HCT116 (cell line): ENCODE results near the gene LRSAM1. TPM values are rescaled to one million over a fixed set of nuclear protein-coding genes. Genes with fewer than 3 reads are reported as not detected.

Experiments used
- ATAC-seq: fragments of 200-7000 bp; cut with Tn5 transposase; 2 replicates; pipeline ENCODE4 v1.9.1; 2020; ENCODE audit warnings: mild to moderate bottlenecking, moderate library complexity
- BruUV-seq: library from RNA; stranded (reverse); fragments of 400-500 nt; replicated peaks from 2 replicates; lab custom pipeline; 2021; lab: Mats Ljungman, UMichigan
- CTCF ChIA-PET: fragments of 300-600 bp; sonication (Branson Sonifier 250); formaldehyde crosslinking; loops from one replicate; lab custom pipeline; 2021; ENCODE audit warnings: antibody characterized with exemption; lab: Charles Lee
- POLR2A ChIA-PET: fragments of 300-600, 350-600 bp; sonication (Branson Sonifier 250); formaldehyde crosslinking; loops from one replicate; lab custom pipeline; 2021; ENCODE audit warnings: antibody characterized with exemption; lab: Charles Lee
- RAD21 ChIA-PET, 2 experiments: fragments of 300-600 bp; sonication (Branson Sonifier 250); formaldehyde crosslinking; loops; one replicate each; lab custom pipeline; 2023; ENCODE audit warnings: low total read pairs in 2 of 2; ENCODE audit not compliant: uncharacterized antibody in 2 of 2, unreplicated experiment in 2 of 2, low non-redundant PET in 1 of 2; lab: Charles Lee
- DNase-seq: peaks from one replicate; pipeline ENCODE4 v3.0.0-alpha.2; 2010; ENCODE audit warnings: low read depth, low spot score
- H2AFZ ChIP-seq: fragments of 200-600 bp; shearing (Covaris generic), sonication (generic); 2 replicates; pipeline ENCODE4 v1.6.1; 2017; ENCODE audit warnings: low read depth, mixed run types, mixed read lengths, antibody characterized with exemption, low read length; ENCODE audit not compliant: poor library complexity, severe bottlenecking
- H3K27ac ChIP-seq: 2 replicates; pipeline ENCODE4 v1.5.1; 2012; ENCODE audit warnings: low read depth, low read length
- H3K27me3 ChIP-seq: fragments of 200-600 bp; sonication (generic); 2 replicates; pipeline ENCODE4 v1.6.1; 2016; ENCODE audit warnings: mixed run types, low read length, mixed read lengths; ENCODE audit not compliant: insufficient read depth
- H3K36me3 ChIP-seq, 2 experiments: fragments of 200-500 bp in 1 of 2; fragments of 200-600 bp in 1 of 2; sonication (Bioruptor generic) in 1 of 2; sonication (generic) in 1 of 2; 2 replicates each; pipeline versions ENCODE4 v1.5.1 to v1.6.1; 2014 to 2016; ENCODE audit warnings: low read length in 2 of 2, inconsistent platforms in 1 of 2, mixed read lengths in 1 of 2, mixed run types in 1 of 2; ENCODE audit not compliant: insufficient read depth in 2 of 2, control insufficient read depth in 1 of 2
- H3K4me1 ChIP-seq, 2 experiments: fragments of 200-600 bp in 1 of 2; sonication (generic) in 1 of 2; 2 replicates each; pipeline versions ENCODE4 v1.5.1 to v1.6.1; 2012 to 2017; ENCODE audit warnings: low read length in 2 of 2, inconsistent platforms in 1 of 2, mild to moderate bottlenecking in 1 of 2, mixed read lengths in 1 of 2, mixed run types in 1 of 2, moderate library complexity in 1 of 2; ENCODE audit not compliant: insufficient read depth in 2 of 2, control insufficient read depth in 1 of 2
- H3K4me2 ChIP-seq: fragments of 200-600 bp; sonication (generic); 2 replicates; pipeline ENCODE4 v1.6.1; 2017; ENCODE audit warnings: mixed run types, low read length, mixed read lengths
- H3K4me3 ChIP-seq, 2 experiments: fragments of 200-600 bp in 1 of 2; sonication (generic) in 1 of 2; replicated peaks in 1 of 2; 2 replicates each; pipeline ENCODE4 v1.5.1; 2011 to 2016; ENCODE audit warnings: low read length in 2 of 2, control low read depth in 1 of 2, low read depth in 1 of 2, mild to moderate bottlenecking in 1 of 2, mixed read lengths in 1 of 2, mixed run types in 1 of 2
- H3K79me2 ChIP-seq: fragments of 200-600 bp; sonication (generic); 2 replicates; pipeline ENCODE4 v1.6.1; 2017; ENCODE audit warnings: mild to moderate bottlenecking, mixed run types, low read length, moderate library complexity, mixed read lengths; ENCODE audit not compliant: insufficient read depth
- H3K9ac ChIP-seq: fragments of 200-600 bp; sonication (generic); 2 replicates; pipeline ENCODE4 v1.6.1; 2016; ENCODE audit warnings: low read length, mixed read lengths
- H3K9me2 ChIP-seq: fragments of 200-600 bp; sonication (generic), shearing (Covaris generic); 2 replicates; pipeline ENCODE4 v1.6.1; 2017; ENCODE audit warnings: mixed run types, mild to moderate bottlenecking, moderate library complexity; ENCODE audit not compliant: insufficient read depth
- H3K9me3 ChIP-seq, 2 experiments: fragments of 200-500 bp in 1 of 2; fragments of 200-600 bp in 1 of 2; sonication (Bioruptor generic) in 1 of 2; sonication (generic) in 1 of 2; 2 replicates each; pipeline ENCODE4 v1.6.1; 2014 to 2017; ENCODE audit warnings: low read length in 2 of 2, mixed read lengths in 2 of 2, inconsistent platforms in 1 of 2, low read depth in 1 of 2, mild to moderate bottlenecking in 1 of 2, mixed run types in 1 of 2, moderate library complexity in 1 of 2; ENCODE audit not compliant: control insufficient read depth in 1 of 2, insufficient read depth in 1 of 2
- H4K20me1 ChIP-seq: fragments of 200-600 bp; sonication (generic), shearing (Covaris generic); 2 replicates; pipeline ENCODE4 v1.6.1; 2017; ENCODE audit warnings: mixed run types, mild to moderate bottlenecking, moderate library complexity; ENCODE audit not compliant: insufficient read depth
- CEBPB ChIP-seq: IDR thresholded peaks from 2 replicates; pipeline ENCODE4 v1.6.1; 2012; ENCODE audit warnings: low read depth
- FOSL1 ChIP-seq: IDR thresholded peaks from 2 replicates; pipeline ENCODE4 v1.6.1; 2012; ENCODE audit warnings: low read depth
- POLR2AphosphoS5 ChIP-seq: IDR thresholded peaks from 2 replicates; pipeline ENCODE4 v1.6.1; 2011; ENCODE audit warnings: mild to moderate bottlenecking, low read depth, low read length, moderate library complexity
- REST ChIP-seq: IDR thresholded peaks from 2 replicates; pipeline ENCODE4 v1.6.1; 2012; ENCODE audit warnings: low read depth
- SIN3A ChIP-seq: IDR thresholded peaks from 2 replicates; pipeline ENCODE4 v1.6.1; 2012; ENCODE audit warnings: low read depth
- TCF7L2 ChIP-seq: IDR thresholded peaks from 2 replicates; pipeline ENCODE4 v1.7.0; 2011; ENCODE audit warnings: borderline replicate concordance, inconsistent platforms; ENCODE audit not compliant: insufficient read depth, insufficient read length; ENCODE audit errors: extremely low read depth
- intact Hi-C: fragments of 100-400 bp; cut with micrococcal nuclease; formaldehyde crosslinking; loops from 2 replicates; pipeline ENCODE4 v1.10.0; 2022
- total RNA-seq: library from RNA; stranded (reverse); gene quantifications from one replicate; pipeline ENCODE4 v1.2.1, GENCODE V29; 2021; ENCODE audit not compliant: unreplicated experiment

LRSAM1 gene
- total RNA-seq, 1 experiment from 2014 or later: 25.9 TPM

DNA sequence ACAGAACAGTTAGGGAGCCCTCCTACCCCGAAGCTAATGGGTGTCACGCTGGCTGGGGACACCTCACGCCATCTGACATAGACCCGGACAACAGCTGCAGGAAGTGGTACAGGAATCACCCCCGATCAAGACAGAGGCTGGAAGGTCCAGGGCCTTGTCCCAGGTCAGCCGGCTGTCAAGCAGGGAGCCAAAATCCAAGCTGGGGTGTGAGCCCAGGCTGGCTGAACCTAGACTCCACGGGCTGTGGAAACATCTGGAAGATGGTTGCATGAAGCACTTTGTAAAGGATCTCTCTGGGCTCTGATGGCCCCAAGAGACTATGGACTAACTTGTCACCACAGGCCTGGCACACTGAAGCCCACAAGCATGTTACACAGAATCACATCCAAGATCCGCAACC is 91.9 kb downstream of the LRSAM1 start:
- intact Hi-C loops: no loop called here
- Histone ChIP-seq H3K4me3 (no peak overlapping the region), H4K20me1 (no peaks in the 10 kb centered on the region), H3K79me2 (peaks cover 95% of the 10 kb centered on the region), H3K4me2 (no peak overlapping the region), H2AFZ (no peak overlapping the region), H3K27me3 (no peaks in the 10 kb centered on the region), H3K9ac (no peak overlapping the region), H3K27ac (no peak overlapping the region), H3K36me3 (peaks cover 0 to 6% of the 10 kb centered on the region in 2 experiments; a peak in 1 of 4 replicates), H3K9me2 (no peaks in the 10 kb centered on the region), H3K9me3 (no peaks in the 10 kb centered on the region), H3K4me1 (peaks cover 11 to 66% of the 10 kb centered on the region in 2 experiments)
- ChIA-PET CTCF (no interaction called here), RAD21 (no interaction called here), POLR2A (no interaction called here)
- no TSS peak for BruUV-seq
- no peak for DNase-seq
- no peak for TF ChIP-seq FOSL1
- no peak for ATAC-seq

GRCh38 chr9:127543973-127544533 is 92.7 kb downstream of the LRSAM1 start:
- peaks cover 11 to 69% of the 10 kb centered on the region in 2 experiments for H3K4me1 ChIP-seq
- POLR2A ChIA-PET: no interaction called here
- H3K79me2 ChIP-seq: peaks cover 96% of the 10 kb centered on the region
- no peak overlapping the region for H3K27ac ChIP-seq
- ATAC-seq (no peak), DNase-seq (no peak)
- intact Hi-C loops: no loop called here
- no peak overlapping the region for H3K4me3 ChIP-seq
- H3K36me3 ChIP-seq: peaks cover 0 to 14% of the 10 kb centered on the region in 2 experiments; a peak in 1 of 4 replicates
- no TSS peak for BruUV-seq
- RAD21 ChIA-PET: no interaction called here
- TF ChIP-seq POLR2AphosphoS5 (no peak), TCF7L2 (no peak), CEBPB (no peak), SIN3A (no peak), REST (no peak)
- TF ChIP-seq, all 23 proteins: peak for 0
- Histone ChIP-seq H3K9me2 (no peaks in the 10 kb centered on the region), H4K20me1 (no peaks in the 10 kb centered on the region), H3K27me3 (no peaks in the 10 kb centered on the region), H3K9me3 (no peaks in the 10 kb centered on the region), H3K4me2 (no peak overlapping the region), H3K9ac (no peak overlapping the region), H2AFZ (no peak overlapping the region)
- CTCF ChIA-PET: no interaction called here
